Measurements from ENCODE around the gene TNNT1.

TNNT1 gene

DNA sequence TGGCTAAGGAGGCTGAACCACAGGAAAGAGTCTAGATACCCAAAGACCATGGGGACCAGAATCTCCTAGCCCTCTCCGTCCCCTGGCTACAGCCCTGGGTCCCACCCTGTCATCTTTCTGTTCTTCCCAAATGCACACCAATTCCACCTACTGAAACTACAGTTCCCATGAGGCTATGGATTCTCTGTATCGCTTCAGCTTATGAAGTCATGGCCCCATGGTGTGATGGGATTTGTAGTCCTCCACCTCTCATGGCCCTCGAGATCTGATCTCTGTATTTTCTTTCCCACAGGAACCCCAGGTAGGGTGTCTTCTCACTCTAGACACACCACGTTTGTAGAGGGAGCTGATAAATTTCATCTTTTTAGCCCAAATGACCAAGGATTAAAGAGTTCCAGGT is 48.5 kb upstream of the TNNT1 start:
- ATAC-seq, result peak; percentile 80
- TF ChIP-seq ZNF8 (CRISPR knock-in tag; IDR thresholded peaks at IDR 0.05), result no peak
- no peak for TF ChIP-seq ZC3H10 (CRISPR knock-in tag; IDR thresholded peaks at IDR 0.05)
- no peak for TF ChIP-seq SNAI2 (CRISPR knock-in tag; IDR thresholded peaks at IDR 0.05)
- no peak for TF ChIP-seq CSDC2 (CRISPR knock-in tag; IDR thresholded peaks at IDR 0.05)
- TF ChIP-seq, protein P1, sequence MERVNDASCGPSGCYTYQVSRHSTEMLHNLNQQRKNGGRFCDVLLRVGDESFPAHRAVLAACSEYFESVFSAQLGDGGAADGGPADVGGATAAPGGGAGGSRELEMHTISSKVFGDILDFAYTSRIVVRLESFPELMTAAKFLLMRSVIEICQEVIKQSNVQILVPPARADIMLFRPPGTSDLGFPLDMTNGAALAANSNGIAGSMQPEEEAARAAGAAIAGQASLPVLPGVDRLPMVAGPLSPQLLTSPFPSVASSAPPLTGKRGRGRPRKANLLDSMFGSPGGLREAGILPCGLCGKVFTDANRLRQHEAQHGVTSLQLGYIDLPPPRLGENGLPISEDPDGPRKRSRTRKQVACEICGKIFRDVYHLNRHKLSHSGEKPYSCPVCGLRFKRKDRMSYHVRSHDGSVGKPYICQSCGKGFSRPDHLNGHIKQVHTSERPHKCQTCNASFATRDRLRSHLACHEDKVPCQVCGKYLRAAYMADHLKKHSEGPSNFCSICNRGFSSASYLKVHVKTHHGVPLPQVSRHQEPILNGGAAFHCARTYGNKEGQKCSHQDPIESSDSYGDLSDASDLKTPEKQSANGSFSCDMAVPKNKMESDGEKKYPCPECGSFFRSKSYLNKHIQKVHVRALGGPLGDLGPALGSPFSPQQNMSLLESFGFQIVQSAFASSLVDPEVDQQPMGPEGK (CRISPR knock-in tag; IDR thresholded peaks at IDR 0.05; ENCODE audit: borderline replicate concordance), result no peak
- no peak for TF ChIP-seq GLIS3 (CRISPR knock-in tag; IDR thresholded peaks at IDR 0.05)
- no peak for TF ChIP-seq ISL1 (CRISPR knock-in tag; IDR thresholded peaks at IDR 0.05)
- TF ChIP-seq, protein P2, sequence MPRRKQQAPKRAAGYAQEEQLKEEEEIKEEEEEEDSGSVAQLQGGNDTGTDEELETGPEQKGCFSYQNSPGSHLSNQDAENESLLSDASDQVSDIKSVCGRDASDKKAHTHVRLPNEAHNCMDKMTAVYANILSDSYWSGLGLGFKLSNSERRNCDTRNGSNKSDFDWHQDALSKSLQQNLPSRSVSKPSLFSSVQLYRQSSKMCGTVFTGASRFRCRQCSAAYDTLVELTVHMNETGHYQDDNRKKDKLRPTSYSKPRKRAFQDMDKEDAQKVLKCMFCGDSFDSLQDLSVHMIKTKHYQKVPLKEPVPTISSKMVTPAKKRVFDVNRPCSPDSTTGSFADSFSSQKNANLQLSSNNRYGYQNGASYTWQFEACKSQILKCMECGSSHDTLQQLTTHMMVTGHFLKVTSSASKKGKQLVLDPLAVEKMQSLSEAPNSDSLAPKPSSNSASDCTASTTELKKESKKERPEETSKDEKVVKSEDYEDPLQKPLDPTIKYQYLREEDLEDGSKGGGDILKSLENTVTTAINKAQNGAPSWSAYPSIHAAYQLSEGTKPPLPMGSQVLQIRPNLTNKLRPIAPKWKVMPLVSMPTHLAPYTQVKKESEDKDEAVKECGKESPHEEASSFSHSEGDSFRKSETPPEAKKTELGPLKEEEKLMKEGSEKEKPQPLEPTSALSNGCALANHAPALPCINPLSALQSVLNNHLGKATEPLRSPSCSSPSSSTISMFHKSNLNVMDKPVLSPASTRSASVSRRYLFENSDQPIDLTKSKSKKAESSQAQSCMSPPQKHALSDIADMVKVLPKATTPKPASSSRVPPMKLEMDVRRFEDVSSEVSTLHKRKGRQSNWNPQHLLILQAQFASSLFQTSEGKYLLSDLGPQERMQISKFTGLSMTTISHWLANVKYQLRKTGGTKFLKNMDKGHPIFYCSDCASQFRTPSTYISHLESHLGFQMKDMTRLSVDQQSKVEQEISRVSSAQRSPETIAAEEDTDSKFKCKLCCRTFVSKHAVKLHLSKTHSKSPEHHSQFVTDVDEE (CRISPR knock-in tag; IDR thresholded peaks at IDR 0.05), result no peak
- TF ChIP-seq ZFP3 (CRISPR knock-in tag; IDR thresholded peaks at IDR 0.05), result no peak
- no peak for TF ChIP-seq BACH2 (CRISPR knock-in tag; IDR thresholded peaks at IDR 0.05; ENCODE audit: borderline replicate concordance)
- TF ChIP-seq CREB5 (CRISPR knock-in tag; IDR thresholded peaks at IDR 0.05; ENCODE audit: low read depth), result no peak
- no peak for TF ChIP-seq TOX (CRISPR knock-in tag; IDR thresholded peaks at IDR 0.05; ENCODE audit: borderline replicate concordance)
- no peak for TF ChIP-seq ARNTL (CRISPR knock-in tag; IDR thresholded peaks at IDR 0.05; ENCODE audit: borderline replicate concordance, low read depth)
- no peak for TF ChIP-seq ZNF70 (CRISPR knock-in tag; IDR thresholded peaks at IDR 0.05)
- TF ChIP-seq OSR1 (CRISPR knock-in tag; IDR thresholded peaks at IDR 0.05), result no peak
- no peak for TF ChIP-seq PPARA (CRISPR knock-in tag; IDR thresholded peaks at IDR 0.05; ENCODE audit: borderline replicate concordance)

GRCh38 chr19:55196803-55197202 is 47.8 kb upstream of the TNNT1 start:
- peak; percentile 64; the same call in 2 of the 3 replicates for ATAC-seq
- TF ChIP-seq CSDC2 (CRISPR knock-in tag; IDR thresholded peaks at IDR 0.05), result no peak
- no peak for TF ChIP-seq ZNF565 (CRISPR knock-in tag; conservative IDR thresholded peaks at IDR 0.05; ENCODE audit: low read depth)
- TF ChIP-seq OSR1 (CRISPR knock-in tag; IDR thresholded peaks at IDR 0.05), result no peak
- TF ChIP-seq RARB (CRISPR knock-in tag; IDR thresholded peaks at IDR 0.05), result no peak
- TF ChIP-seq, protein P2 (CRISPR knock-in tag; IDR thresholded peaks at IDR 0.05), result no peak
- no peak for TF ChIP-seq ZNF8 (CRISPR knock-in tag; IDR thresholded peaks at IDR 0.05)
- no peak for TF ChIP-seq PPARA (CRISPR knock-in tag; IDR thresholded peaks at IDR 0.05; ENCODE audit: borderline replicate concordance)
- no peak for TF ChIP-seq GLIS3 (CRISPR knock-in tag; IDR thresholded peaks at IDR 0.05)
- TF ChIP-seq ZFP30 (CRISPR knock-in tag; IDR thresholded peaks at IDR 0.05), result no peak
- no peak for TF ChIP-seq ESRRG (CRISPR knock-in tag; IDR thresholded peaks at IDR 0.05)
- TF ChIP-seq CSRNP3 (CRISPR knock-in tag; IDR thresholded peaks at IDR 0.05), result no peak
- no peak for TF ChIP-seq TOX (CRISPR knock-in tag; IDR thresholded peaks at IDR 0.05; ENCODE audit: borderline replicate concordance)

All from SK-N-SH treated with all-trans-retinoic acid at 6 μM for 48 hours (cell line).